GM13976 (cell line): Measurements from ENCODE around the gene OR2T11.
"Not testable (repeated sequence)": the region's sequence is repeated elsewhere in the genome, so short reads cannot be mapped to it uniquely, and the experiment has no call there.

Experiments used
- DNase-seq: peaks from one replicate; pipeline ENCODE4 v3.0.0; 2012; ENCODE audit warnings: low spot score
- in situ Hi-C: fragments of 300-500 bp; cut with MboI; formaldehyde crosslinking; loops from one replicate; pipeline ENCODE4 v1.12.0; 2022; ENCODE audit warnings: low sequenced_read_pairs, mixed read lengths, inconsistent platforms; ENCODE audit not compliant: unreplicated experiment
- TF ChIP-seq, protein P1 (sequence below): IDR thresholded peaks from 2 replicates; pipeline ENCODE4 v1.5.1; 2012; ENCODE audit warnings: borderline replicate concordance, mild to moderate bottlenecking; ENCODE audit not compliant: insufficient read depth; ENCODE audit errors: extremely low read depth, missing control alignments, control extremely low read depth

The OR2T11 gene

GRCh38 chr1:248585266-248585665, 49.6 kb downstream of the OR2T11 start:
- in situ Hi-C loops = no loop called here
- DNase-seq = no peak
- TF ChIP-seq, protein P1, sequence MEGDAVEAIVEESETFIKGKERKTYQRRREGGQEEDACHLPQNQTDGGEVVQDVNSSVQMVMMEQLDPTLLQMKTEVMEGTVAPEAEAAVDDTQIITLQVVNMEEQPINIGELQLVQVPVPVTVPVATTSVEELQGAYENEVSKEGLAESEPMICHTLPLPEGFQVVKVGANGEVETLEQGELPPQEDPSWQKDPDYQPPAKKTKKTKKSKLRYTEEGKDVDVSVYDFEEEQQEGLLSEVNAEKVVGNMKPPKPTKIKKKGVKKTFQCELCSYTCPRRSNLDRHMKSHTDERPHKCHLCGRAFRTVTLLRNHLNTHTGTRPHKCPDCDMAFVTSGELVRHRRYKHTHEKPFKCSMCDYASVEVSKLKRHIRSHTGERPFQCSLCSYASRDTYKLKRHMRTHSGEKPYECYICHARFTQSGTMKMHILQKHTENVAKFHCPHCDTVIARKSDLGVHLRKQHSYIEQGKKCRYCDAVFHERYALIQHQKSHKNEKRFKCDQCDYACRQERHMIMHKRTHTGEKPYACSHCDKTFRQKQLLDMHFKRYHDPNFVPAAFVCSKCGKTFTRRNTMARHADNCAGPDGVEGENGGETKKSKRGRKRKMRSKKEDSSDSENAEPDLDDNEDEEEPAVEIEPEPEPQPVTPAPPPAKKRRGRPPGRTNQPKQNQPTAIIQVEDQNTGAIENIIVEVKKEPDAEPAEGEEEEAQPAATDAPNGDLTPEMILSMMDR = no peak

- DNase-seq = no peak
- in situ Hi-C loops = no loop called here
- TF ChIP-seq, protein P1 = no peak
Measured at GRCh38 chr1:248576260-248576980, 58.5 kb downstream of the OR2T11 start.

DNA sequence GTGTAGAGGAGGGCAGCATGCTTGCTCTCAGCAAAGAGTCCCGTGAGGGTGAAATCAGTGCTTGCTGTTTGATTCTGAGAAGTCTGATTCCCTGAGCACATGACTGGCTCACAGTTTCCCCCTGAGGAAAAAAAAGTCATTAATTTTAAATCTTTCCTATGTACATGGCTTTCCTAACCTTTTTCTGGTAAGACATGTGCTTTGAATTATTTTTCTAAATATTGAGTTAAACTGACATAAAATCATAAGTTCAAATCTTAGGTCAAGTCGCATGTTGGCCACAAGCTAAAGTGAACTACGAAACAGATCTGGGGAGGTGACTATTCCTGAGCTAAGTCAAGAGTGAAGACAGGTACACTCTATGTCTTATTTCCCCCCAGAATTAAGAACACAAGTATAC, 60.2 kb downstream of the OR2T11 start, which contains the start of gene OR2T34:
TSS of gene OR2T34 (minus strand) at position 101 of the 400 bp plus-strand sequence. CDS start at position 101, 0 bp downstream.
- DNase-seq, in situ Hi-C loops: not testable (repeated sequence)

GRCh38 chr1:248573856-248574255, 61.0 kb downstream of the OR2T11 start:
- in situ Hi-C loops, DNase-seq: not testable (repeated sequence)
